Osteoblast (primary cell): Measurements from ENCODE around the gene HERPUD2. TPM values are rescaled to one million over a fixed set of nuclear protein-coding genes. Genes with fewer than 3 reads are reported as not detected.
"Not testable (repeated sequence)": the region's sequence is repeated elsewhere in the genome, so short reads cannot be mapped to it uniquely, and the experiment has no call there.

Source experiments
- DNase-seq: peaks from one replicate; pipeline ENCODE4 v3.0.0; 2011; ENCODE audit warnings: low spot score, mixed read lengths; ENCODE audit not compliant: insufficient read length; ENCODE audit errors: missing footprints
- H2AFZ ChIP-seq: 2 replicates; pipeline ENCODE4 v1.6.0; 2011; ENCODE audit warnings: mild to moderate bottlenecking, low read length
- H3K27ac ChIP-seq: 2 replicates; pipeline ENCODE4 v1.5.1; 2011; ENCODE audit warnings: mild to moderate bottlenecking, low read depth, low read length, moderate library complexity
- H3K27me3 ChIP-seq: 2 replicates; pipeline ENCODE4 v1.6.0; 2012; ENCODE audit warnings: mild to moderate bottlenecking, control low read depth, inconsistent platforms, low read length, moderate library complexity; ENCODE audit not compliant: insufficient read depth
- H3K36me3 ChIP-seq: 2 replicates; pipeline ENCODE4 v1.5.1; 2011; ENCODE audit warnings: mild to moderate bottlenecking, low read length, control low read depth, moderate library complexity; ENCODE audit not compliant: insufficient read depth
- H3K4me1 ChIP-seq: 2 replicates; pipeline ENCODE4 v1.5.1; 2011; ENCODE audit warnings: mild to moderate bottlenecking, low read length, control low read depth, moderate library complexity; ENCODE audit not compliant: insufficient read depth
- H3K4me2 ChIP-seq: 2 replicates; pipeline ENCODE4 v1.6.0; 2011; ENCODE audit warnings: mild to moderate bottlenecking, low read length; ENCODE audit not compliant: insufficient read depth
- H3K4me3 ChIP-seq: fragments of 200-600 bp; sonication (generic); 3 replicates; pipeline ENCODE4 v1.5.1; 2012; ENCODE audit warnings: mild to moderate bottlenecking, low read length, inconsistent platforms; ENCODE audit not compliant: insufficient read depth
- H3K79me2 ChIP-seq: 2 replicates; pipeline ENCODE4 v1.6.0; 2012; ENCODE audit warnings: mild to moderate bottlenecking, low read length, control low read depth, inconsistent platforms; ENCODE audit not compliant: insufficient read depth
- H3K9me3 ChIP-seq: 2 replicates; pipeline ENCODE4 v1.5.1; 2011; ENCODE audit warnings: low read depth, low read length, control low read depth
- H4K20me1 ChIP-seq: 2 replicates; pipeline ENCODE4 v1.6.0; 2012; ENCODE audit warnings: mild to moderate bottlenecking, low read length, control low read depth; ENCODE audit not compliant: insufficient read depth
- total RNA-seq: library from RNA; depleted of rRNA; stranded (reverse); fragments of >200 nt; gene quantifications from 2 replicates; pipeline ENCODE4 v1.2.3, GENCODE V29; 2012
- TF ChIP-seq, protein P1 (sequence below): IDR thresholded peaks from 2 replicates; pipeline ENCODE4 v1.5.1; 2011; ENCODE audit warnings: mild to moderate bottlenecking, low read depth, low read length, moderate library complexity; ENCODE audit errors: extremely low read depth

HERPUD2 gene
- total RNA-seq, 1 donor = 32.9 TPM

DNA sequence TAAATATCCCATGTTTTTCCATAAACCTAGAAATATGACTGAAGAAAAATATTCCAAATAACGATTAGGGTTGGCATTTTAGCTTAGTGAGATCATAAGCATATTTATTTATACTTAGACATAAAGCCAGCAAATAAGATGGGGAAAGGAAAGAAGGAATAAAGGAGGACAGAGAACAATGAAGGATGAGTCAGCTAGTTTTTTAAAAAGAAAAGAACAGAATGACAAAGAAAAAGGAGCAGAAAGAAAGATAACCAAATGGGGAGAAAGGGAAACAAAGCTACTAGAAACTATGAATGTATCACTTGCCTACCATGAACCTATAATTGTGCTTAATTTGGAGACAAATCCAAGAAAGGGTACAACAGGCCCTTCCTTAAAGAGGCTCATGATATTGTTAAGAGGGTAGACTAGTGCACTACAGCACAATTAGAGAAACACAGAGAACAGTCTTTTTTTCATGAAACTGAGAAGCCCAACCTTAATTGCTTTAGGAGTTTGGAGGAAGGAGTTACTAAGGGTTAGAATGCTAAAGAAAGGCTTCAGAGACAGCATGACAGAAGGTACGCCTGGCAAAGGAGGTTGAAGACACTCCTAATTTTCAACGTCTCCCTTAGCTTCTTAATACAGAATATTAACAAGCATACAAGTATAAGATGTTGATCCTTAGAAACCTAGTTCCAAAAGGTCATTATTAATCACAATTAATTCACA is 23.9 kb downstream of the HERPUD2 start:
- Histone ChIP-seq H3K79me2 (peaks cover 49% of the 10 kb centered on the region), H4K20me1 (peaks cover 8% of the 10 kb centered on the region), H3K36me3 (peaks cover 16% of the 10 kb centered on the region), H3K4me2 (no peak overlapping the region), H3K27ac (no peak overlapping the region), H3K4me1 (no peaks in the 10 kb centered on the region), H3K27me3 (no peaks in the 10 kb centered on the region), H2AFZ (no peak overlapping the region), H3K9me3 (no peaks in the 10 kb centered on the region), H3K4me3 (no peak overlapping the region)
- no peak for DNase-seq
- TF ChIP-seq, protein P1, sequence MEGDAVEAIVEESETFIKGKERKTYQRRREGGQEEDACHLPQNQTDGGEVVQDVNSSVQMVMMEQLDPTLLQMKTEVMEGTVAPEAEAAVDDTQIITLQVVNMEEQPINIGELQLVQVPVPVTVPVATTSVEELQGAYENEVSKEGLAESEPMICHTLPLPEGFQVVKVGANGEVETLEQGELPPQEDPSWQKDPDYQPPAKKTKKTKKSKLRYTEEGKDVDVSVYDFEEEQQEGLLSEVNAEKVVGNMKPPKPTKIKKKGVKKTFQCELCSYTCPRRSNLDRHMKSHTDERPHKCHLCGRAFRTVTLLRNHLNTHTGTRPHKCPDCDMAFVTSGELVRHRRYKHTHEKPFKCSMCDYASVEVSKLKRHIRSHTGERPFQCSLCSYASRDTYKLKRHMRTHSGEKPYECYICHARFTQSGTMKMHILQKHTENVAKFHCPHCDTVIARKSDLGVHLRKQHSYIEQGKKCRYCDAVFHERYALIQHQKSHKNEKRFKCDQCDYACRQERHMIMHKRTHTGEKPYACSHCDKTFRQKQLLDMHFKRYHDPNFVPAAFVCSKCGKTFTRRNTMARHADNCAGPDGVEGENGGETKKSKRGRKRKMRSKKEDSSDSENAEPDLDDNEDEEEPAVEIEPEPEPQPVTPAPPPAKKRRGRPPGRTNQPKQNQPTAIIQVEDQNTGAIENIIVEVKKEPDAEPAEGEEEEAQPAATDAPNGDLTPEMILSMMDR = no peak

DNA sequence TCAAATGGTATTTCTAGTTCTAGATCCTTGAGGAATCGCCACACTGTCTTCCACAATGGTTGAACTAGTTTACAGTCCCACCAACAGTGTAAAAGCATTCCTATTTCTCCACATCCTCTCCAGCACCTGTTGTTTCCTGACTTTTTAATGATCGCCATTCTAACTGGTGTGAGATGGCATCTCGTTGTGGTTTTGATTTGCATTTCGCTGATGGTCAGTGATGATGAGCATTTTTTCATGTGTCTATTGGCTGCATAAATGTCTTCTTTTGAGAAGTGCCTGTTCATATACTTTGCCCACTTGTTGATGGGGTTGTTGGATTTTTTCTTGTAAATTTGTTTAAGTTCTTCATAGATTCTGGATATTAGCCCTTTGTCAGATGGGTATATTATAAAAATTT is 34.5 kb downstream of the HERPUD2 start:
- not testable (repeated sequence) for H3K9me3 ChIP-seq, DNase-seq, H3K27me3 ChIP-seq, H3K4me3 ChIP-seq, H4K20me1 ChIP-seq, H3K4me1 ChIP-seq, H3K27ac ChIP-seq, H2AFZ ChIP-seq, H3K4me2 ChIP-seq, H3K36me3 ChIP-seq
- peaks cover 18% of the 10 kb centered on the region for H3K79me2 ChIP-seq

DNA sequence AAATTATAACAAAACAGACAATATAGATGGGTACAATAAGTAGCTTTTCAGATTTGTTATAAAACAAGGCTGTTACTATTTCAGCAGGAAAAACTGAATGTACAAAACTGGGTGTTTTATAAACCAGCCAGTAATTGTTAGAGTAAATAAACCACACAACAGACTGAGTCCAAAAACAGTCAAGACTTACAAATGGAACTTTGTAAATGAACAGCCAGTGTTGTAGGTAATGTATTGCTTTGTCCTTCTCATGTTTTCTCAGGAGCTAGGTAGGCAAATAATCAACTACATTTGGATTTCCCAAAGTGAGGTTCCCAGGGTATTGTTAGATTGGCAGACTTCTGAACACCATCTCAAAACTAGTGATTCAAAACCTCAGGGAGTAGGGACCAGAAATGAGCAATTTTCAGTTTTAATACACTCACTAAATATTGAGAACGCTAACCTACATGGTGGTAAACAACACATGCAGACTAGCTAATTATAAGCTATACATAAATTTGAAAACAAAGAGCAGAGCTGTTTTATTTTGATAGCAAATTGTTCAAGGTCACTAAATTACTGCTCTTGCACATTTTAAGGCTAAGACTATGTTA is 36.2 kb downstream of the HERPUD2 start:
- TF ChIP-seq, protein P1 = no peak
- Histone ChIP-seq H3K36me3 (peaks cover 3% of the 10 kb centered on the region), H3K4me2 (no peak overlapping the region), H2AFZ (no peak overlapping the region), H4K20me1 (no peaks in the 10 kb centered on the region), H3K79me2 (peaks cover 31% of the 10 kb centered on the region), H3K27ac (no peak overlapping the region), H3K4me3 (no peak overlapping the region), H3K27me3 (no peaks in the 10 kb centered on the region), H3K4me1 (no peaks in the 10 kb centered on the region), H3K9me3 (no peaks in the 10 kb centered on the region)
- no peak for DNase-seq

DNA sequence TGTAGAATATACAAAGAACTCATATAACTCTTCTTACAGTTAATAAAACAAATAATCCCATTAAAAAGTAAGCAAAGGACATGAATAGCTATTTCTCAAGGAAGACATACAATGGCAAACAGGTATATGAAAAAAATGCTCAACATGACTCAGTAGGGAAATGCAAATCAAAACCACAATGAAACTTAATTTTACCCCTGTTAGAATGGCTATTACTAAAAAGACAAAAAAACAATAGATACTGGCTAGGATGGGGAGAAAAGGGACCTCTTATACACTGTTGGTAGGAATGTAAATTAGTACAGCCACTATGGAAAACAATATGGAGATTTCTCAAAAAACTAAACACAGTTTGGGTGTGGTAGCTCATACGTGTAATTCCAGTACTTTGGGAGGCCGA is 37.8 kb downstream of the HERPUD2 start:
- H3K4me2 ChIP-seq = no peak overlapping the region
- no peak for DNase-seq
- no peaks in the 10 kb centered on the region for H3K4me1 ChIP-seq
- H3K36me3 ChIP-seq = peaks cover 3% of the 10 kb centered on the region
- no peak overlapping the region for H2AFZ ChIP-seq
- TF ChIP-seq, protein P1 = no peak
- H3K4me3 ChIP-seq = no peak overlapping the region
- no peak overlapping the region for H3K27ac ChIP-seq
- no peaks in the 10 kb centered on the region for H3K27me3 ChIP-seq
- H3K9me3 ChIP-seq = no peaks in the 10 kb centered on the region
- peaks cover 46% of the 10 kb centered on the region for H3K79me2 ChIP-seq
- no peaks in the 10 kb centered on the region for H4K20me1 ChIP-seq

DNA sequence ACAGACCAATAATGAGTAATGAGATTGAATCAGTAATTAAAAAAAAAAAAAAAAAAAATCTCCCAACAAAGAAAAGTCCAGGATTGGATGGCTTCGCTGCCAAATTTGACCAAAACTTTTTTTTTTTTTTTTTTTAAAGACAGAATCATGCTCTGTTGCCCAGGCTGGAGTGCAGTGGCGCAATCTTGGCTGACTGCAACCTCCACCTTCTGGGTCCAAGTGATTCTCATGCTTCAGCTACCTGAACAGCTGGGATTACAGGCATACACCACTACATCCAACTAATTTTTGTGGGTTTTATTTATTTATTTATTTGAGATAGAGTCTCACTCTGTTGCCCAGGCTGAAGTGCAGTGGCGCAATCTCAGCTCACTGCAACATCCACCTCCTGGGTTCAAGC is 40.4 kb downstream of the HERPUD2 start:
- H3K27me3 ChIP-seq, H3K4me1 ChIP-seq, H3K36me3 ChIP-seq, H2AFZ ChIP-seq, H3K4me2 ChIP-seq, H3K9me3 ChIP-seq, DNase-seq, H3K27ac ChIP-seq, H3K4me3 ChIP-seq: not testable (repeated sequence)
- H3K79me2 ChIP-seq = peaks cover 67% of the 10 kb centered on the region
- peaks cover 15% of the 10 kb centered on the region for H4K20me1 ChIP-seq
